OCI-M2 (cell line): ENCODE results near the gene FNBP1L.

Source experiments
- DNase-seq: peaks from one replicate; lab custom pipeline; 2025; ENCODE audit not compliant: unreplicated experiment; lab: John Stamatoyannopoulos, UW

FNBP1L gene

GRCh38 chr1:93447481-93448291 is at the start of gene FNBP1L:
Gene FNBP1L, plus strand, starts transcription at chr1:93448118. Its CDS starts 164 bp downstream, at chr1:93448282.
- no peak for DNase-seq

DNA sequence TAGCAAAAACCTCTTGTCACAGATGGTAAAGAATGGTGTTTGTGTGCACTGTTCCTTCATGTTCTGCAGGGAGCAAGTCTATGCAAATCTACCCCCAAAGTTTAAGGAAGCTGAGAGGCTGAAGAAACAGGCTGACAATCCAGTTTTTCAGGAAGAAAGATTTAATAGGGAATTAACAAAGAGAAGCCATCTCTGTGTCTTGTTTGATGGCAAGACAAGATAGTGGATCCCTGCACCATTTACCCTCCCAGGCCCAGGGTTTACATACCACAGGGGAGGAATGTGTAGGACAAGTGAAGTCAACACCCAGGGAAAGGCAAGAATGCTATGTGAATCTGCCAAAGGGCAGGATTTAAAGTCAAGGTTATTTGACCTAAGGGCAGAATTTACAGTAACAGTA is 48.1 kb upstream of the FNBP1L start:
- no peak for DNase-seq

- no peak for DNase-seq
Measured at GRCh38 chr1:93408203-93408602, 39.7 kb upstream of the FNBP1L start.

- DNase-seq: no peak
Measured at GRCh38 chr1:93411000-93411399, 36.9 kb upstream of the FNBP1L start.

DNA sequence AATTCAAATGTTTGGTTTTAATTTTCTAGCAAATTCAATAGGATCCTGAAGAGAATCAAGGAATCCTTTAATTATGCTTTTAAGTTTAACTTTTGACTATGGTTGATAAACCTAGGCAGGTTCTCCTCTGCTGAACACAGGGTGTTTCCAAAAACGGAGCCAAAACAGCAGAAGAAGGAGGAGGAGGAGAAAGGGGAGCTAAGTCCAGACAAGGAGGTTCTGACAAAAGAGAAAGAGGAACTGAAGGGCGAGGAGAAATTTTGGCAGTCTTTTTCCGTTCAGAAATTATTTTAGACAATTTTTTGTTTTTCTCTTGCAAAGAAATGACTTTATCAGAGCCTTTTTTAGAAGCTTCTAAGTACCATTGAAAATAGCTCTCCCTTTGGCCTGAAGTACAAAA is 33.2 kb upstream of the FNBP1L start:
- no peak for DNase-seq

GRCh38 chr1:93415296-93415695 is 32.6 kb upstream of the FNBP1L start:
- no peak for DNase-seq

DNA sequence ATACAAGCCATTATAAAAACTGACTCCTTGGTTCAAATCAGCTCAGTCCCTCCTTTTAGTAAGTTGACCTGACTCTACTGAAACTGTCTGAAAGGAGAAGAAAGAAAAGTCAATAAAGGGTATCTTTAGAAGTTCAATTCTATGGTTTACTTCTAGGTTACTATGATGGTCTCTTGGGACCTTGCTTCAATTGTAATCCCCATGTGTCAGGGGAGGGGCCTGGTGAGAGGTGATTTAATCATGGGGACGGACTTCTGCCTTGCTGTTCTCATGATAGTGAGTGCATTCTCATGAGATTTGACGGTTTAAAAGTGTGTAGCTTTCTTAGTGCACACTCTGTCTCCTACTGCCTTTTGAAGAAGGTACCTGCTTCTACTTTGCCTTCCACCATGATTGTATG is 31.7 kb upstream of the FNBP1L start:
- DNase-seq: no peak

GRCh38 chr1:93419344-93419743 is 28.6 kb upstream of the FNBP1L start:
- DNase-seq: no peak

GRCh38 chr1:93420400-93420799 is 27.5 kb upstream of the FNBP1L start:
- no peak for DNase-seq

GRCh38 chr1:93426181-93426580 is 21.7 kb upstream of the FNBP1L start:
- no peak for DNase-seq

DNA sequence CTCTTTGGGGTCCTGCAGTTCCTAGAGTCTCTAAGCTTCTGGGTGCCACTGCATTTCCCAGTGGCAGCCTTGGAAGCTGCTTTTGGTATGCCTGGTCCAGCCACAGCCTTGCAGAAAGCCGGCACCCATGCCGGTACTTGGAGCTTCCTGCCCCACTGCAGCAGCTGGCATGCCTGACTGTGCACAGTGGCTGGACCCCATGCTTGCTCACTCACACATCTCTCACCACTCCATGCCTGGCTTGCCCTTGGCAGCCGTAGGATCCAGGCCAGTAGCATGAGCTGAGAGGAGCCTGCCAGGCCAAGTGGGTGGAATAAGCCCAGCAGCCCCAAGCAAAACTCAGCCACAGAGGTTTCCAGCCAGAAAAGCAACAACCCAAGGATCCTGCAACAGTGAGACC is 20.3 kb upstream of the FNBP1L start:
- no peak for DNase-seq

DNA sequence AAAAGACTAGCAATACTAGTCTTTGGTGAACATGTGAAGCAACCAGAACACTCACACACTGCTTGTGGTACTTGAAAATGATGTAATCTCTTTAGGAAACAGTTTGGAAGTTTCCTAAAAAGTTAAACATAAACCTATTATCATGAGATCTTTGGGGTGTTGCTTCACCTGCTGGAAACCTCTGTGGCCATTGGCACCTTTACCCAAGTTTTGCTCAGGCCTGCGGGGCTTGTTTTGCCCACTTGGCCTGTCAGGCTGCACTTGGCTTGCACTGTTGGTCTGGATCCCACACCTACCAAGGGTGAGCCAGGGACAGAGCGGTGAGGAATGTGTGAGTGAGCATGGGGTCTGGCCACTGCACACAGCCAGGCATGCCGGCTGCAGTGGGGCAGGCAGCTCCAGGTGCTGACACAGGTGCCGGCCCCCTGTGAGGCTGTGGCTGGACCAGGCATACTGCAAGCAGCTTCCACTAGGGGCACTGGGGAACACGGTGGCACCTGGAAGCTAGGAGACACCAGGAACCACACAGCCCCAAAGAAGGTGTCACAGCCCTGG is 14.4 kb upstream of the FNBP1L start:
- no peak for DNase-seq

GRCh38 chr1:93434088-93434487 is 13.8 kb upstream of the FNBP1L start:
- DNase-seq: no peak

DNA sequence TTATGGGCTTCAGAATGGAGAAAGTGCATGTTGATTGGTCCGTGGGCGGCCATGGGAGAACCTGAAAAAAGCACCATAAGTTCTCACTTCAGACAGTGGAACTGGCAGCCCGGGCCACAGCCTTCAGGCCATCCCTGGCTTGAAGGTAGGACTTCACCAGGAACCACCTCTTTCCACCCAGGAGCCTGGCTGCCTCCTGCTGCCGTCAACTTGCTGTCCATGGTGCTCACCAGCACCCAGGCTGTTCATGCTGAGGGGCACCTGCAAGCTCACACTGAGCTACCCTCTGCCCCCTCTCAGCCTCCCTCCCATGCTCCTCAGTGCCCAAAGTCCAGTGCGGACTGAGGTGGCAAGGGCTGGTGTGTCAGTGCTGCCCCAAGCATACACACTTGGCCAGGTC is 12.9 kb upstream of the FNBP1L start:
- DNase-seq: no peak

GRCh38 chr1:93435443-93435842 is 12.5 kb upstream of the FNBP1L start:
- no peak for DNase-seq

DNA sequence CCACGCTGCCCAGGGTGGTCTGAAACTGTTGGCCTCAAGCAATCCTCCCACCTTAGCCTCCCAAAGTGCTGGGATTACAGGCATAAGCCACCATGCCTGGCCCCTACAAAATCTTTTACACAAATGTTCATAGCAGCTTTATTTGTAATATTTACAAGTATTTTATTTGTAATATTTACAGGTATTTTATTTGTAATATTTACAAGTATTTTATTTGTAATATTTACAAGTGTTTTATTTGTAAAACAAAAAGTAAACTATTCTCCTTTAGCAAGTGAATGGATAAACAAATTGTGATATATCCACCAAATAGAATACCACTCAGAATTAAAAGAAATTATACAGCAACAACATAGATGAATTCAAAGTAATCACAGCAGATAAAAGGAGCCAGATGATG is 11.4 kb upstream of the FNBP1L start:
- DNase-seq: no peak

DNA sequence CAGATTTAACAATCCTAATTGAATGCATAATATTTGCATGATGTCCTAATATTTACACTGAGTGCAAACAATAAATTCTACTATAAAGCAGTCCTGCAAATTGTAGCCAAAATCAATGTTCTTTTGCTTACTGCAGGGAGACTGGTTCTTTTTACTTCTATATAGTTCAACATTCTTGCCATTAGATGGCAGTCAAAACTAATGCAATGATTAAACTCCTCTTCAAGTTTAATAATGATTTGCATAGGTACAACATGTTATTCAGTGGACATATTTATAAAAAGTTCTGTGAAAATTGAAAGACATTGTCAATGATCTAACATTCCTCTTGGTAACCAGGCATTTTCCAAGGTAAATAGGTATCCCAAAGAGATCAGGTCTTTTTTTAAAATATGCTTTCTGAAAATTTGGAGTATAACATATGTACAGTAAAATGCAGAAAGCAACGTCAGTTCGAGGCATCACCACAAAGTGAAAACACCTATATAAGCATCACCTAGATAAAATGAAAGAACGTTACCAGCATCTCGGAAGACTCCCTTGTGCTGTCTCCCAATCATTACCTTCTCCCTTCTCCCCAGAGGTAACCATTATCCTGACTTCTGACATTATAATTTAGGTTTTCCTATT is 9.8 kb upstream of the FNBP1L start:
- no peak for DNase-seq

DNA sequence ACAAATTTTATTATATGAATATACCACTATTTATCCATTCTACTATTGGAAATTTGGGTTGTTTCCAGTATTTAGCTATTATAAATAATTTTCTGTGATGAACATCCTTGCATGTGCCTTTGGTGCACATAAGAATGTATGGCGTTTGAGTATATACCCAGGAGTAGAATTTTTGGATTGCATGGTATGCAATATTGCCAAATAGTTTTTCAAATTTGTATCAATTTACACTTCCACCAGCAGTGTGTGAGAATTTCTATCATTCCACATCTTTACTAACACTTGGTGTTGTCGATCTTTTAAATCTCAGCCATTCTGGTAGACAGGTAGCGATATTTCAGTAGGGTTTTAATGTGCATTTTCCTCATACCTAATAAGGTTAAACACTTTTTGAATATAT is 9.2 kb upstream of the FNBP1L start:
- DNase-seq: no peak

- DNase-seq: no peak
Measured at GRCh38 chr1:93440272-93440671, 7.6 kb upstream of the FNBP1L start.

- DNase-seq: no peak
Measured at GRCh38 chr1:93440706-93441105, 7.2 kb upstream of the FNBP1L start.

DNA sequence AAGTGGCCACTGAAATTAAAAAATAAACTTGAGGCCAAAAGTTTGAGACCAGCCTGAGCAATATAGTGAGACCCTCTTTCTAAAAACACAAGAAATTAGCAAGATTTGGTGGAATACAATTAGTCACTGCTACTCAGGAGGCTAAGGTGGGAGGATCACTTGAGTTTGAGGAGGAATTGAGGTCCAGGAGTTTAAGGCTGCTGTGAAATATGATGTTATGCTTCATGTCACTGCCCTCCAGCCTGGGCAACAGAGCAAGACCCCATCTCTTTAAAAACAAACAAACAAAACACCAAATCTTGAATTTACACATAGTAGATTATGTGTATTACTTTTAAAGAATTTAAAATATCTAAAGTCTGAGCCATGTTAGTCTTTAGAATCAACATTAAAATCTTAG is 6.3 kb upstream of the FNBP1L start:
- no peak for DNase-seq

- DNase-seq: peak; percentile 15
Measured at GRCh38 chr1:93442008-93442666, 5.8 kb upstream of the FNBP1L start.
